GM23338 (cell line): Measurements from ENCODE around the gene UFD1. TPM values are rescaled to one million over a fixed set of nuclear protein-coding genes. Genes with fewer than 3 reads are reported as not detected.

Source experiments
- ATAC-seq: fragments of 200-7000 bp; cut with Tn5 transposase; 3 replicates; pipeline ENCODE4 v1.9.1; 2020
- DNase-seq: peaks from one replicate; pipeline ENCODE4 v3.0.0-alpha.2; 2015; ENCODE audit warnings: low spot score
- H2AFZ ChIP-seq: fragments of 200-600 bp; sonication (generic); 2 replicates; pipeline ENCODE4 v1.8.0; 2016; ENCODE audit warnings: antibody characterized with exemption, mild to moderate bottlenecking, moderate library complexity
- H3F3A ChIP-seq: fragments of 200-600 bp; sonication (generic); replicated peaks from 2 replicates; pipeline ENCODE4 v1.8.0; 2017; ENCODE audit warnings: antibody characterized with exemption, mixed run types, low read depth
- H3K27ac ChIP-seq: fragments of 200-600 bp; sonication (generic); 2 replicates; pipeline ENCODE4 v1.6.1; 2016; ENCODE audit warnings: low read depth
- H3K27me3 ChIP-seq: fragments of 200-600 bp; sonication (generic); 2 replicates; pipeline ENCODE4 v1.8.0; 2016; ENCODE audit warnings: mild to moderate bottlenecking, mixed run types, moderate library complexity; ENCODE audit not compliant: insufficient read depth
- H3K36me3 ChIP-seq: fragments of 200-600 bp; sonication (generic); 2 replicates; pipeline ENCODE4 v1.8.0; 2016; ENCODE audit warnings: mild to moderate bottlenecking; ENCODE audit not compliant: insufficient read depth
- H3K4me1 ChIP-seq: fragments of 200-600 bp; sonication (generic); 2 replicates; pipeline ENCODE4 v1.8.0; 2016; ENCODE audit warnings: mild to moderate bottlenecking, moderate library complexity; ENCODE audit not compliant: insufficient read depth
- H3K4me2 ChIP-seq: fragments of 200-600 bp; sonication (generic); 2 replicates; pipeline ENCODE4 v1.7.1; 2017; ENCODE audit warnings: mixed run types
- H3K4me3 ChIP-seq: fragments of 200-600 bp; sonication (generic); 2 replicates; pipeline ENCODE4 v1.6.1; 2016; ENCODE audit warnings: mixed run types
- H3K79me2 ChIP-seq: fragments of 200-600 bp; sonication (generic); replicated peaks from 2 replicates; pipeline ENCODE4 v1.8.0; 2017; ENCODE audit warnings: mild to moderate bottlenecking; ENCODE audit not compliant: insufficient read depth
- H3K9me2 ChIP-seq: fragments of 200-600 bp; sonication (generic); 2 replicates; pipeline ENCODE4 v1.8.0; 2017; ENCODE audit not compliant: insufficient read depth
- H4K20me1 ChIP-seq: fragments of 200-600 bp; sonication (generic); replicated peaks from 2 replicates; pipeline ENCODE4 v1.8.0; 2017; ENCODE audit warnings: mild to moderate bottlenecking; ENCODE audit not compliant: insufficient read depth
- H3K27ac Mint-ChIP-seq: 2 replicates; pipeline ENCODE4 v1.8.0; 2020; ENCODE audit warnings: inconsistent platforms, mild to moderate bottlenecking, moderate library complexity, mixed read lengths
- H3K27me3 Mint-ChIP-seq: 3 replicates; pipeline ENCODE4 v1.8.0; 2022; ENCODE audit warnings: low read depth, mild to moderate bottlenecking, moderate library complexity, mixed read lengths, inconsistent platforms; ENCODE audit not compliant: insufficient read depth, poor library complexity
- H3K36me3 Mint-ChIP-seq: 3 replicates; pipeline ENCODE4 v1.8.0; 2021; ENCODE audit warnings: low read depth, mild to moderate bottlenecking, inconsistent platforms, moderate library complexity, mixed read lengths
- H3K4me1 Mint-ChIP-seq: 3 replicates; pipeline ENCODE4 v1.8.0; 2020; ENCODE audit warnings: mild to moderate bottlenecking, inconsistent platforms, mixed read lengths
- H3K4me3 Mint-ChIP-seq: 3 replicates; pipeline ENCODE4 v1.8.0; 2021; ENCODE audit warnings: moderate library complexity, mild to moderate bottlenecking, inconsistent platforms, mixed read lengths
- H3K9me3 Mint-ChIP-seq: 3 replicates; pipeline ENCODE4 v1.8.0; 2020; ENCODE audit warnings: moderate library complexity, mild to moderate bottlenecking, inconsistent platforms, mixed read lengths
- CREB1 ChIP-seq: fragments of 250-450 bp; sonication (Bioruptor Pico); IDR thresholded peaks from 2 replicates; pipeline ENCODE4 v1.5.0; 2020; ENCODE audit warnings: low read depth, mild to moderate bottlenecking, moderate library complexity
- EZH2phosphoT487 ChIP-seq: fragments of 200-600 bp; sonication (generic); IDR thresholded peaks from one replicate; pipeline ENCODE4 v1.8.1; 2018; ENCODE audit warnings: antibody characterized with exemption; ENCODE audit not compliant: unreplicated experiment
- JUNB ChIP-seq: IDR thresholded peaks from one replicate; pipeline ENCODE4 v1.6.1; 2016; ENCODE audit warnings: antibody characterized with exemption; ENCODE audit not compliant: unreplicated experiment
- NANOG ChIP-seq: IDR thresholded peaks from 2 replicates; pipeline ENCODE4 v1.6.1; 2016; ENCODE audit warnings: antibody characterized with exemption, borderline replicate concordance
- POLR2AphosphoS5 ChIP-seq: IDR thresholded peaks from 2 replicates; pipeline ENCODE4 v1.6.1; 2016; ENCODE audit warnings: antibody characterized with exemption, low read depth
- STAT1 ChIP-seq: IDR thresholded peaks from one replicate; pipeline ENCODE4 v1.6.1; 2016; ENCODE audit warnings: antibody characterized with exemption; ENCODE audit not compliant: unreplicated experiment
- ZNF114 ChIP-seq: fragments of 250-450 bp; sonication (Bioruptor Pico); IDR thresholded peaks from 2 replicates; pipeline ENCODE4 v1.5.0; 2020; ENCODE audit warnings: mild to moderate bottlenecking, moderate library complexity
- ZNF331 ChIP-seq: fragments of 250-450 bp; sonication (Bioruptor Pico); IDR thresholded peaks from 2 replicates; pipeline ENCODE4 v1.5.0; 2020; ENCODE audit warnings: low read depth, mild to moderate bottlenecking, moderate library complexity
- polyA plus RNA-seq: library from polyadenylated mRNA; unstranded; fragments of >200 nt; fragmentation: Nextera tagmentation; extraction: Ambion mirVana; gene quantifications from 2 replicates; pipeline ENCODE4 v1.2.1, GENCODE V29; 2016
- total RNA-seq: library from RNA; depleted of rRNA; stranded (reverse); fragments of >200 nt; shearing (Covaris generic); gene quantifications from 2 replicates; pipeline ENCODE4 v1.2.3, GENCODE V29; 2014
- TF ChIP-seq, protein P1 (sequence below): IDR thresholded peaks from one replicate; pipeline ENCODE4 v1.6.1; 2018; ENCODE audit warnings: antibody characterized with exemption; ENCODE audit not compliant: unreplicated experiment
- TF ChIP-seq, protein P2 (sequence below), 2 experiments: fragments of 200-600 bp in 1 of 2; sonication (generic) in 1 of 2; conservative IDR thresholded peaks; 2 replicates each; pipeline versions ENCODE4 v1.5.1 to v1.6.1; 2016 to 2017; ENCODE audit warnings: antibody characterized with exemption in 2 of 2, low read depth in 2 of 2, mild to moderate bottlenecking in 2 of 2, moderate library complexity in 1 of 2

The UFD1 gene
- total and polyA plus RNA-seq, 2 experiments from 2014 or later, result 53.5 to 93.8 TPM

DNA sequence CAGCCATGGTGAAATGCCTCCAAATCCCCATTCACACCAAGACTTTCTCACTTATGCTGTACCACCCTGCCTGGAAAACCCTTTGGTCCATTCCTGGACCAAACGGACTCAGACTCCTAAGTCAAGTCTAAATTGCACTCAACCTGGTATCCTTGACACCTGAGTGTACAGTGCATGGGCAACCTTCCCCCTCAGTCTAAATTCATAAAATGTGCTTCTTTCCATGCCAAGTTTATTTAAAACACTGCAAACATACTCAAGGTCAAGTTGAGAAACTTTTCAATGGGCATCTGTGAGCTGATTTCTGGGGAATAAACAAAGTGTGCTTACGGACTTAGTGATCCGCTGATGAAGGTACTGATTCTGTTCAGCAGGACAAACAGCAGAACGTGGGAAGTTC is 73.9 kb downstream of the UFD1 start (continued):
- TF ChIP-seq ZNF114 (CRISPR knock-in tag) (no peak), CREB1 (CRISPR knock-in tag) (no peak), POLR2AphosphoS5 (no peak), EZH2phosphoT487 (no peak), JUNB (no peak), ZNF331 (CRISPR knock-in tag) (no peak)
- TF ChIP-seq, protein P1, sequence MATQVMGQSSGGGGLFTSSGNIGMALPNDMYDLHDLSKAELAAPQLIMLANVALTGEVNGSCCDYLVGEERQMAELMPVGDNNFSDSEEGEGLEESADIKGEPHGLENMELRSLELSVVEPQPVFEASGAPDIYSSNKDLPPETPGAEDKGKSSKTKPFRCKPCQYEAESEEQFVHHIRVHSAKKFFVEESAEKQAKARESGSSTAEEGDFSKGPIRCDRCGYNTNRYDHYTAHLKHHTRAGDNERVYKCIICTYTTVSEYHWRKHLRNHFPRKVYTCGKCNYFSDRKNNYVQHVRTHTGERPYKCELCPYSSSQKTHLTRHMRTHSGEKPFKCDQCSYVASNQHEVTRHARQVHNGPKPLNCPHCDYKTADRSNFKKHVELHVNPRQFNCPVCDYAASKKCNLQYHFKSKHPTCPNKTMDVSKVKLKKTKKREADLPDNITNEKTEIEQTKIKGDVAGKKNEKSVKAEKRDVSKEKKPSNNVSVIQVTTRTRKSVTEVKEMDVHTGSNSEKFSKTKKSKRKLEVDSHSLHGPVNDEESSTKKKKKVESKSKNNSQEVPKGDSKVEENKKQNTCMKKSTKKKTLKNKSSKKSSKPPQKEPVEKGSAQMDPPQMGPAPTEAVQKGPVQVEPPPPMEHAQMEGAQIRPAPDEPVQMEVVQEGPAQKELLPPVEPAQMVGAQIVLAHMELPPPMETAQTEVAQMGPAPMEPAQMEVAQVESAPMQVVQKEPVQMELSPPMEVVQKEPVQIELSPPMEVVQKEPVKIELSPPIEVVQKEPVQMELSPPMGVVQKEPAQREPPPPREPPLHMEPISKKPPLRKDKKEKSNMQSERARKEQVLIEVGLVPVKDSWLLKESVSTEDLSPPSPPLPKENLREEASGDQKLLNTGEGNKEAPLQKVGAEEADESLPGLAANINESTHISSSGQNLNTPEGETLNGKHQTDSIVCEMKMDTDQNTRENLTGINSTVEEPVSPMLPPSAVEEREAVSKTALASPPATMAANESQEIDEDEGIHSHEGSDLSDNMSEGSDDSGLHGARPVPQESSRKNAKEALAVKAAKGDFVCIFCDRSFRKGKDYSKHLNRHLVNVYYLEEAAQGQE, result no peak
- TF ChIP-seq, protein P2, sequence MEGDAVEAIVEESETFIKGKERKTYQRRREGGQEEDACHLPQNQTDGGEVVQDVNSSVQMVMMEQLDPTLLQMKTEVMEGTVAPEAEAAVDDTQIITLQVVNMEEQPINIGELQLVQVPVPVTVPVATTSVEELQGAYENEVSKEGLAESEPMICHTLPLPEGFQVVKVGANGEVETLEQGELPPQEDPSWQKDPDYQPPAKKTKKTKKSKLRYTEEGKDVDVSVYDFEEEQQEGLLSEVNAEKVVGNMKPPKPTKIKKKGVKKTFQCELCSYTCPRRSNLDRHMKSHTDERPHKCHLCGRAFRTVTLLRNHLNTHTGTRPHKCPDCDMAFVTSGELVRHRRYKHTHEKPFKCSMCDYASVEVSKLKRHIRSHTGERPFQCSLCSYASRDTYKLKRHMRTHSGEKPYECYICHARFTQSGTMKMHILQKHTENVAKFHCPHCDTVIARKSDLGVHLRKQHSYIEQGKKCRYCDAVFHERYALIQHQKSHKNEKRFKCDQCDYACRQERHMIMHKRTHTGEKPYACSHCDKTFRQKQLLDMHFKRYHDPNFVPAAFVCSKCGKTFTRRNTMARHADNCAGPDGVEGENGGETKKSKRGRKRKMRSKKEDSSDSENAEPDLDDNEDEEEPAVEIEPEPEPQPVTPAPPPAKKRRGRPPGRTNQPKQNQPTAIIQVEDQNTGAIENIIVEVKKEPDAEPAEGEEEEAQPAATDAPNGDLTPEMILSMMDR (conservative IDR thresholded peaks at IDR 0.05; ENCODE audit: low read depth in 2 of 2), result no peak

DNA sequence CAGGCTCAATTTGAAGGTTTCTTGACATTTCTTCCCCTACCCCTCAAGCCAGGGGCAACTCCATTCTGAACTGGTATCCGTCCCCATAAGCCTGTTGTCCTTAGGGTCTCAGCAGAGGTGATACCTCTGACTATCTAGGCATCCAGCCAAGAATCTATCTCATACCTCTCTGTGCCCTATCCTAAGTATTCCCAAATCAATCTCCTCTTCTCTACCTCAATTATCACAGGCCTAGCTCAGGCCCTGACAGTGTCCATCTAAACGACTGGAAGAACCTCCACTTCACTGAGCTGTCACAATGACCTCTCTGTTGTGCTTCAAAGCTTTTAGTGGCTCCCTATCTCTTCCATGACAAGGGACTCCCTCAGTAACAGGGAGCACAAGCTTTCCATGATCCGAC is 74.3 kb downstream of the UFD1 start:
- Histone ChIP-seq H3K79me2 (no peaks in the 10 kb centered on the region; the same call in 1 of the 2 replicates), H2AFZ (no peak overlapping the region), H4K20me1 (peaks cover 22% of the 10 kb centered on the region), H3K27me3 (no peaks in the 10 kb centered on the region), H3K9me2 (no peaks in the 10 kb centered on the region), H3K4me2 (no peak overlapping the region), H3K36me3 (peaks cover 27% of the 10 kb centered on the region), H3K4me1 (no peaks in the 10 kb centered on the region), H3F3A (no peaks in the 10 kb centered on the region), H3K4me3 (no peak overlapping the region), H3K27ac (no peak overlapping the region)
- Mint-ChIP-seq H3K4me1 (no peaks in the 10 kb centered on the region), H3K27ac (no peak overlapping the region), H3K27me3 (peaks cover 13% of the 10 kb centered on the region), H3K36me3 (peaks cover 63% of the 10 kb centered on the region), H3K4me3 (no peak overlapping the region), H3K9me3 (no peaks in the 10 kb centered on the region)
- DNase-seq (no peak), ATAC-seq (no peak)
- TF ChIP-seq, protein P1, result no peak
- TF ChIP-seq STAT1 (no peak), NANOG (no peak), CREB1 (CRISPR knock-in tag) (no peak), ZNF331 (CRISPR knock-in tag) (no peak), POLR2AphosphoS5 (no peak)
